ENCODE results near the gene TBX6. TPM values are rescaled to one million over a fixed set of nuclear protein-coding genes. Genes with fewer than 3 reads are reported as not detected.
A peak's percentile ranks its signal among the peaks of the same experiment; 100 is the strongest.
"Not testable (repeated sequence)": the region's sequence is repeated elsewhere in the genome, so short reads cannot be mapped to it uniquely, and the experiment has no call there.

The TBX6 gene
- total RNA-seq, 2 donors from 2014 or later = 0.92 to 1.1 TPM

- ATAC-seq (peak; percentile 75), DNase-seq (peak; percentile 85 to 95)
- intact Hi-C loops (cut with DNase I, micrococcal nuclease) = no loop called here
Observed at GRCh38 chr16:30115238-30115637, 23.5 kb upstream of the TBX6 start.

- intact Hi-C loops (cut with DNase I, micrococcal nuclease); DNase-seq; ATAC-seq: not testable (repeated sequence)
Observed at GRCh38 chr16:30114833-30115232, 23.1 kb upstream of the TBX6 start.

DNA sequence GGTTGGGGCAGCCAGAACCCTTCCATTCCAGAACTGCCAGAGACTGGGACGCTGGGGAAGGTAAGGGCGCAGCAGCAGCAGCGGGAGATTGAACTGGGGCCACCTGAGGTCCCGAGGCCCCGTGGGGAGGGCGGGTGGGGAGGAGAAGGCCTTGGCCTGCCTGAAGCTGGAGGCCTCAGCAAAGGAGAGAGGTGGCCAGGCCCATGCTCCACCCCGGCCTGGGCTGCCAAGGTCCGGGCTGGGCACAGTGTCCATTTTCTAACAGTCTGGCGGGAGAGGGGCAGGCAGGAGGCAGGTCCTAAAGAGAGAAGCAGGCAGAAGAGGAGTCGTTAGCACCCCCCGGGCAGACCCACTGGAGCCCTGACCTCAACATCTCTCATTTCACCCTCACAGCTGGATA is 22.7 kb upstream of the TBX6 start:
- ATAC-seq = no peak
- no peak for DNase-seq

GRCh38 chr16:30113711-30114333 is 22.1 kb upstream of the TBX6 start:
- ATAC-seq = no peak

More for the DNA sequence above, 22.7 kb upstream of the TBX6 start:
- intact Hi-C loops (cut with DNase I, micrococcal nuclease) = no loop called here

DNA sequence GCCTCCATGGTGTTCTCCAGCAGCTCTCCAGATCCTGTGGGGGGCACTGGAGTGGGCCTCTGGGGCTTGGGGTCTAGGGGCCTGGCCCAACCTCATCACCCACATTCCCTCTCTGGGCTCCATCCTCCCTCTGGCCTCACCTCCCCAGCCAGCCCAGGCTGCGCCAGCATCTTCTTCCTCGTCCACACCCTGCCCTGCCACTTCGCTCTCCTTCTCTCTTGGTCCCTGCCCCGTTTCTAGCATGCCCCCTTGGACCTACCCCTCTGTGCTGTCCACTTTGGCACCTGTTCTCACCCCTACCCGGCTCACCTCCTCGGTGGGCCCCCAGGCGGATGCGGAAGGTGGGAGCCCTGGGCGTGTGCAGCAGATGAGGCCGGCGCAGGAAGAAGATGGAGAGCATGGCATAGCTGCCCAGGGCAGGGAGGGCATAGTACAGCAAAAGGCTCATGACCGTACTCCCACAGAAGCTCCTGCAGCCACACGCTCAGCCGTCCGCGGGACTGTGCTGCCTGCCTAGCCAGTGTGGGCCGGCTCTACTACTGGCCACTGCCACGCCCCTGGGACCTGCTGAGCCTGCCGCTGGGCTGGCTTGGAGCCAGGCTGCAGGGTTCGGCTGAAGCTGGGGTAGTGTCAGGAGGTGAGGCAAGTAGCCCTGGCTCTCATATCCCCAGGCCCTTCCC is 21.4 kb upstream of the TBX6 start, which contains the start of gene GDPD3:
Gene GDPD3, minus strand, starts transcription at position 507 of the 680 bp plus-strand sequence. Its CDS starts 59 bp downstream, at position 448.
- ATAC-seq = peak; percentile 65
- intact Hi-C loops (cut with DNase I, micrococcal nuclease) = no loop called here
- peak; percentile 88 to 89 for DNase-seq

More at GRCh38 chr16:30113711-30114333, 22.1 kb upstream of the TBX6 start:
- intact Hi-C loops (cut with DNase I, micrococcal nuclease) = no loop called here
- no peak for DNase-seq

DNA sequence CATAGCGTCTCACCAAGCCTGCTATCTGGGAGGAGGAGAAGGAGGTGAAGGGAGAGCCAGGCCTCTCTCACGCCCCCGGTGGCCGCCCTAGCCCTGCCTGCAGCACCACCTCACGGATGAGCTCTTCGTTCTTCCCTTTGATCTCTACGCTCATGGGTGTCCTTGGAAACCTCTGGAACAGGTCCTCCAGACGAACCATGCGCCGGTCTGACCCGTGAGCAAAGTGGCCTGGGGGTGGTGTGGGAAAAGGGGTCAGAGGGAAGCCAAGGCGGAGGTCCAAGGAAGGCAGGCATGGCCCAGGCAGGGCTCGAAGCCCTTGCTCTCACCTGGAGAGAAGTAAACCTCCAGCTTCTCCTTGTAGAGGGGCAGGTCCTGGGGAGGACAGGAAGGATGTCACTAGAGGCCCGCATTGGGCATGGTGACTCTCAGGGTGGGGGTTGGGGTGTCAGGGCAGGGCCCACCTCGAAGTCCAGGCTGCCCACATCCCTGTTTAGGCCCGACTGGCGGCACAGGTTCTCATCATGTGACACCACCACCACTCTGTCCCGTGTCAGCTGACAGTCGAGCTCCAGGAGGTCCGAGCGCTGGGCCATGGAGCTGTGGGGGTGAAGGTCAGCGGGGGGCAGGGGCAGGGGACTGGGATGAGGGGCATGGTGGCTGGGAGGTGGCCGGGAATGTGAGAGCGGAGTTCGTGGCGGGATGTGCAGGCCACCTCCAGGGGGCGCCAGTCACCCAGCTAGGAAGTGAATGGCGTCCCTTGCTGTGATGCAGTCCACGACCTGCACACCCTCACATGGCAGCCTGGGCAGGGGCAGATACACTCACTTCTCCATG is 20.7 kb upstream of the TBX6 start:
- peak; percentile 72 to 83 for DNase-seq

GRCh38 chr16:30110661-30111060 is 18.9 kb upstream of the TBX6 start:
- DNase-seq = no peak
- intact Hi-C loops (cut with DNase I, micrococcal nuclease) = no loop called here

More for the DNA sequence above, 20.7 kb upstream of the TBX6 start:
- peak; percentile 44 for ATAC-seq
- intact Hi-C loops (cut with DNase I, micrococcal nuclease) = no loop called here

DNA sequence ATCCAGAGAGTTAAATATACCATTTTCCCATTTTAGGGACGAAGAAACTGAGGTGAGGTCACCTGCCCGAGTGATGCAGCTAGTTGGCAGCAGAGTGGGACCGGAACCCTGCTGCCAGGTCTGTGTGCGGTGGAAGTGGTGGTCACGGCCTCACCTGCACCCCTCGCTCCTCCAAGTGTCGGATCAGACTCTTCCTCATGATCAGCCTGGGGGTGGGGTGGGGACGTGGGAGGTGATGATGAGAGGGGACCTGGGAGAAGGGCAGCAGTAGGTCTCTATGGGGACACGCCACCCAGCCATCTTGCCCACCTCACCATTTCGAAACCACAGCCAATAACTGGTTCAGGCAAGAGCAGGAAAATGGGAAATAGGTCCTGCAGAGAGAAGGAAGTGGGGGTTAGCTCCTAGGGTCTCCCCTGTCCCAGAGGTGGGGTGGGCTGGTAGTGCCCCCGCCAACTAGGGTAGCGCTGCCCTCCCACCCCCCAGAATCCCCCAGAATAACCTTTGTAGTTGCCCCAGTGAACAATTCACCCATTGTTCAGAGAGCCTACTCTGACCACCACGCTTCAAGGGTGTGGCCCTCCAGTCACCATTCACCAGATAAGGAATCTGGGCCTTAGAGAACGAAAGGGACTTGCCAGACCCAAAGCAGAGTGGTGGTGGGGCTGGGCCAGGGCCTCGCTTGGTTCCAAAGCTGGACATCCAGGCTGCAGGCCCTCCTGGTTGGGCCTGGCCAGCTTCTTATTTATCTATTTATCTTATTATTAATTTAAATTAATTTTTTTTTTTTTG is 16.5 kb upstream of the TBX6 start:
- intact Hi-C loops (cut with DNase I, micrococcal nuclease) = no loop called here
- no peak for ATAC-seq
- no peak for DNase-seq

More at GRCh38 chr16:30110661-30111060, 18.9 kb upstream of the TBX6 start:
- no peak for ATAC-seq

DNA sequence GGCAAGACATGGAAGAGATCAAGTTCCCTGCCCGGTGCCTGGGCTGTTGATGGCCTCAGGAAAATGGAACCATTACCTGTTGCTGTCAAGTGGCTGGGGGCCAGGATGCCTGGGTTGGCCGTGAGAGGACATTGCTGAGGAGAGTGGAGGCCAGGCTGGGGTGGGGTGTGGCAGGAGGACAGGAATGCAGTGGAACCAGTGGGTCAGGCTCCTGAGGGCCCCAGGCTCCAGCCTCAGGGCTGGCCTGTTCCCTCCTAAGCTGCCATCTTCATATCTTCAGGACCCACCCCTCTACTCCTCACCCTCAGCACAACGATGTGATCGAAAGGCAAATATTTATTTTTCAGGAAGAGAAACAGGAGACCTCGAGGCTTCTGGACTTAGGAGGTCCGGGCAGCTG is 12.8 kb upstream of the TBX6 start:
- ATAC-seq = peak; percentile 37
- DNase-seq = no peak
- intact Hi-C loops (cut with DNase I, micrococcal nuclease) = no loop called here

GRCh38 chr16:30104090-30104489 is 12.4 kb upstream of the TBX6 start:
- intact Hi-C loops (cut with DNase I, micrococcal nuclease) = no loop called here
- DNase-seq (no peak), ATAC-seq (no peak)

DNA sequence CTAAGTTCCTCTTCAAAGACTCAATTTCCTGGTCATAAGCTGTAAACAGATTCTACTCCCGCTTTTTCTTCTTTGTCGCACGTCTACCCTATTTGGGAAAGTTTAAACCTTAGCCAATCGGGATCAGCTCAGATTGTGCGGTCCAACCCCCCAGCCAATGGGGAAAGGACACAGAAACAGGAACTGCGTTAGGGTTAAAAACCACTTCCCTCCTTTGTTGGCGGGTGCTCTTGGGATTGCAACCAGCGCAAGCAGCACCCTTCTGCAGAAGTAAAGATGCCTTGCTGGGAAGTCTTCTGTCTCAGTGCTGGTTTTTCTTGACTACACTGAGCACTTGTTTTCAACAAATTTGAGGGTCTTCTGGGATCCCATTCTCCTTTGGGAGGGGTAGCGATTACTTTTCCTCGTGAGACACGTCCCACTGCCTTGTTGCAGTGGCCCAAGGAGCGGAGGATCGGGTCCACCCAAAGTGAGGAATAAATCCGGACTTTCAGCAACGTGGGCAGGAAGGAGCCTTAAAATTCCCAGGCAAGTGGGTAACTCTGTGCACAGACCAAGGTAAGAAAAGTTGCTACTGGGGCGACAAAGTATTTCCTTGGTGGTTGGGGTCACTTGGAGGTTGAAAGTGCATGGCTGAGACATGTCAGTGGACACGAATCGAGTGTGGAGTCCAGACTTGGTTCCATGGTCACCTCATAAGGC is 5.3 kb upstream of the TBX6 start:
- intact Hi-C loops (cut with DNase I, micrococcal nuclease) = no loop called here
- DNase-seq = no peak
- ATAC-seq = no peak

DNA sequence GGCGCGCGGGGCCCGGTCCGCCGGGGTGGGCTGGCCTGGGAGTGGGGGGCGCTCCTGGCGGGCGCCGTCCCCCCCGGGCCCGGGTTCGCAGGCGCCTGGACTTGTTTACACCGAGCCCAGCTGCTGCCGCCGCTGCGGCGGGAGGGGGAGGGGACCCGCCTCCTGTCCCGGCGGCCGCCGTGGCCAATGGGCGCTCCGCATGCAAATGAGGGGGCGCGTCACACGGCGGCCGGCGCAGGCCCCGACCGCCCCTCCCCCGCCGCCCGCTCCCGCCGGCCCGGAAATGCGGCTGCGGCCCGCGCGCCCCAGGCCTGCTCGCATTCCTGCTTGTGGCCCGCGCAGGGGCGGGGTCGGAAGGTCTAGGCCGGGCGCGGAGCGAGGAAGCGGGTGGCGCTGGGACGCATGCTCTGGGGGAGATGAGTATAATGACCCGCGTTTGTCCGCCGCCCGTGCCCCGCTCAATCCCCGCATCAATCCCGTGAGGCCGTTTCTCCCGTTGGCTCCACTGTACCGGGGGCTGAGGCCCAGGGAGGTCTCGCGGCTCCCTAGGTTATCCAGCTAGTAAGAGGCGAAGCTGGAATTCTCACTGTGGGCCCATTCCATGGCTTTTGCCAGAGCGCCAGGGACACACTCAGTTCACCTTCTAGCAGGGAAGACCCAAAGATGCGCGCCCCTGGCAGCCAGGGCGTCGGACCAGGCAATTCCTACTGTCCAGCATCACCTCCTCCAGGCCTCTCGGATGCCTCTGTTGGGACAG is 4.6 kb upstream of the TBX6 start, which contains the start of gene YPEL3:
Gene YPEL3, minus strand, starts transcription at position 109 of the 757 bp plus-strand sequence. CDS start 731 bp downstream, outside the sequence.
- ATAC-seq (peak; percentile 72), DNase-seq (peak; percentile 94 to 95)
- intact Hi-C loops (cut with DNase I, micrococcal nuclease) = no loop called here

DNA sequence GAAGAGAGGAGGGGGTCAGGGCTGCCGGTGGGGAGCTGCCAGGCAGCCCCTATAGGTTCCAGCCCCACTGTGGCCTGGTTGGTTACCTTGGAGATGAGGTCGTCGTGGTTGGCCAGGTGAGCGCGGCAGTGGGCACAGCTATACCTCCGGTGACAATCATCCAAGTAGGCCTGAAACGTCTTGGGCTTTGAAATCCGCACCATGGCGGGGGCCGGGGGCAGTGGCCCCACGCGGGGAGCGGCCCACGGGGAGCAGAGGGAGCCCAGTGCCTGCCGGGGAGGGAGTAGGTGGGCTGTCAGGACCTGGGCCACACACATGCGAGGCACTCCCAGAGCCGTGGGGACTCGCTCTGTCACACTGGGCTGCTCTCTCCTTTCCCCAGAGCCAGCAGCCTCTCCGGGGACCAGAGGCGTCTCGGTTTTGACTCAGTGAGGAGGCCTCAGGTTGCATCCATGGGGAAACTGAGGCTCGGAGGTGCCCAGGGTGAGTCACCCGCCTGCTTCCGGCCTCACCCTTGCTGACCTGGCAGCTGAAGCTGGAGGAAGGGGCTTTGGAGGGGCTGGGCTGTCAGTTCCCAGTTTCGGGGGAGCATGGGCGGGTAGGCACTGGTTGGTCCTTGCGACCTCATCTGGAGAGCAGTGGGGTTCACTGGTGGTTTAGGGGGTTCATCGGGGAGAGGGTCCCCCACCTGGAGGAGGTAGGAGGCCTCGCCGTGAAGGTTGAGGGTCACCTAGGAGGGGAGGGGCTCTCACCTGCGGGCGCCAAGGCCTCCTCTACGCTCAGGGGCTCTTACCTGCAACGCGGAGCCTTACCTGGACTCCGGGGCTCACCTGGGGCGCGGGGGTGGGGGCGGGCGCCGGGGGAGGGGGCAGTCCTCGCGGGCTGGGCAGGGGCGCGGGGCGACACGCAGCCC is 3.7 kb upstream of the TBX6 start:
- no peak for ATAC-seq
- DNase-seq = peak in 1 of 2 donors; percentile 49
- intact Hi-C loops (cut with DNase I, micrococcal nuclease) = no loop called here

GRCh38 chr16:30094541-30095165 is 2.9 kb upstream of the TBX6 start:
- intact Hi-C loops (cut with DNase I, micrococcal nuclease) = no loop called here
- no peak for ATAC-seq
- no peak for DNase-seq

DNA sequence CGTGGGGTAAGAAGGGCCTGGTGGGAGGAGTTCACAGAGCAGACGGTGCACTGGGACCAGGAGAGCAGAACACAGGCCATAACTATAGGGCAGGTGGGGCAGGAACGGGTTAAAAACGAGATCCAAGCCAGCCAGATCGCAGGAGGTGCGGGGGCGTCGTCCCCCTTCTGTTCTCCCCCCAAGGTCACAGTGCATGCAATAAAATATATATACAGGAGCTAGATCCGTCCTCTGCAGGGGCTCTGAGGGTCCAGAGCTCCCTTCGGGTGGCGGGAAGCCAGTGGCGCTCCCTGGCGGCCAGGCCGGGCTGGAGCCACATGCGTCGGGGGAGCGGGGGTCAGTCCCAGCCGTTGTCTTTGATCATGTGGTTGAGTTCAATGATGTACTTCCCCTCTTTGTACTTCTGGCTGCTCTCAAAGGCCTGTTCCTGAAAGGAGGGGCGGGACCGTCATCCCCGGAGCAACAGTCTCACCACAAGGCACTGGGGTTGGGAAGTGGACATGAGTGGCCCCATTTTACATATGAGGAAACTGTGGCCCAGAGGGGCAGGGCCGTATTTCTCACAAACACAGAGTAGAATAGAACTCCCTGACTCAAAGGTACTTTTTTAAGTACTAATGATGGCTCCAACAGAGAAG is 768 bp upstream of the TBX6 start:
- intact Hi-C loops (cut with DNase I, micrococcal nuclease) = no loop called here
- ATAC-seq = peak; percentile 42
- peak; percentile 82 to 87 for DNase-seq
